ENCODE measurements around the gene CSRP1.

CSRP1 gene

DNA sequence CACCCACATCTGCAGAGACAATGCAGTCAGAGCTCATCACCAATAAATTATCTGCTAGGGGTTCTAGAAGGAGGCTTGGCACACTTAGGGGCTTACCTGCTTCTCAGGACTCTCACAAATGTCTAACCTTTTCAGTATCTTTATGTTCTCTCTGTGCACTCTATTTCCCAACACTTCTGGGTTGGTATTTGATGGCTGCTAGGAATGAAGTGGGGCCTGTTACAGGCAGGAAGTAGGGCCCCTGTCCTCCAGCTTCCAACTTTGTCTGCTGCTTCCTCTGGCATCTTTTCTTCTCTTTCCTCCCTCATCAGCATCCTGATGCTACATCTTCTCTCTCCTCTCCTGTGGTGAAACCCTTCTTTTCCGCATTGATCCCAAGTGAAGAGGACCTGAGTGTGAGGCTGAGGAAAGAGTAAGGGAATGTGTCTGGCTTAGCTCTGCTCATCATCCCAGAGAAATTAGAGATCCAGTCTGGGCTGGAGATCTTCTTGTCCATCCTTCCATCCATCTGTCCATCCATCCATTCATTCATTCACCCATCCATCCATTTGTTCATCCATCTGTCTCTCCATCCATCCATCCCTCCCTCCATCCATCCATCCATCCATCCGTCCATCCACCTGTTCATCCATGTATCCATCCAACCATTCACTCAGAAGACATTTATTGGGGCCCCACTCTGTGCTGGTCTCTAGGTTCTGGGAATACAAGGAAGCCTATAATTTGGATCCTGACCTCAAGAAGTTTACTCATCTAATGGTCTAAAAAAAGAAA, 2.9 kb upstream of the CSRP1 start:
- H3K9me3 ChIP-seq (ENCODE audit: insufficient read depth, low read depth, low read length): no peaks in the 10 kb centered on the region
- 87% methylated on average over 2 of the region's 2 CpGs for WGBS
- peaks cover 23% of the 10 kb centered on the region for H3K27me3 ChIP-seq (ENCODE audit: insufficient read depth, low read length)
- no peak overlapping the region for H3K4me3 ChIP-seq (ENCODE audit: low read length)
- no peaks in the 10 kb centered on the region for H3K36me3 ChIP-seq (ENCODE audit: insufficient read depth, low read length)
- peaks cover 20% of the 10 kb centered on the region for H3K4me1 ChIP-seq (ENCODE audit: insufficient read depth, low read length)
- no peak overlapping the region for H3K9ac ChIP-seq (ENCODE audit: low read depth, low read length)
- H3K27ac ChIP-seq (ENCODE audit: low read depth, low read length): no peak overlapping the region

GRCh38 chr1:201508809-201509208, 1.9 kb upstream of the CSRP1 start:
- no peaks in the 10 kb centered on the region for H3K36me3 ChIP-seq (ENCODE audit: insufficient read depth, low read length)
- no peak overlapping the region for H3K4me3 ChIP-seq (ENCODE audit: low read length)
- H3K27me3 ChIP-seq (ENCODE audit: insufficient read depth, low read length): peaks cover 23% of the 10 kb centered on the region
- no peaks in the 10 kb centered on the region for H3K9me3 ChIP-seq (ENCODE audit: insufficient read depth, low read depth, low read length)
- no peak overlapping the region for H3K27ac ChIP-seq (ENCODE audit: low read depth, low read length)
- H3K4me1 ChIP-seq (ENCODE audit: insufficient read depth, low read length): peaks cover 26% of the 10 kb centered on the region
- WGBS: 78% methylated on average over 2 of the region's 2 CpGs
- H3K9ac ChIP-seq (ENCODE audit: low read depth, low read length): no peak overlapping the region

DNA sequence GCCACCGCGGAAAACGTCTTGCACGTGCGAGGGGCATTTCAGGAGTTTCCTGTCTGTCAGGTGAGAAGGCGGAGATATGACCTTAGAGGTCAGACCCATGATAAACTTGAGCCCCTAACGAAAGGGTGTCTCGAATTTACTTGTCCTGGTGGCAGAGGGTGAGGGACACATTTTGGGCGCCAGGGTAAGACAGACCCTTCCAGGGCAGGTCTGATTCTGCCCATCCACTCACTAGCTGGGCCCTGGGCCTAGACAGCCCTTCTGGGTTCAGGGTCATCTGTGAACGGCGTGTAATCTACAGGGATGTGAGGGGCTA, 395 bp upstream of the CSRP1 start:
- WGBS: 93% methylated on average over 11 of the region's 11 CpGs
- H3K4me3 ChIP-seq (ENCODE audit: low read length): peak overlapping the region; percentile 37
- H3K9me3 ChIP-seq (ENCODE audit: insufficient read depth, low read depth, low read length): no peaks in the 10 kb centered on the region
- H3K9ac ChIP-seq (ENCODE audit: low read depth, low read length): no peak overlapping the region
- H3K36me3 ChIP-seq (ENCODE audit: insufficient read depth, low read length): no peaks in the 10 kb centered on the region
- peaks cover 23% of the 10 kb centered on the region for H3K27me3 ChIP-seq (ENCODE audit: insufficient read depth, low read length)
- no peak overlapping the region for H3K27ac ChIP-seq (ENCODE audit: low read depth, low read length)
- H3K4me1 ChIP-seq (ENCODE audit: insufficient read depth, low read length): peaks cover 38% of the 10 kb centered on the region

DNA sequence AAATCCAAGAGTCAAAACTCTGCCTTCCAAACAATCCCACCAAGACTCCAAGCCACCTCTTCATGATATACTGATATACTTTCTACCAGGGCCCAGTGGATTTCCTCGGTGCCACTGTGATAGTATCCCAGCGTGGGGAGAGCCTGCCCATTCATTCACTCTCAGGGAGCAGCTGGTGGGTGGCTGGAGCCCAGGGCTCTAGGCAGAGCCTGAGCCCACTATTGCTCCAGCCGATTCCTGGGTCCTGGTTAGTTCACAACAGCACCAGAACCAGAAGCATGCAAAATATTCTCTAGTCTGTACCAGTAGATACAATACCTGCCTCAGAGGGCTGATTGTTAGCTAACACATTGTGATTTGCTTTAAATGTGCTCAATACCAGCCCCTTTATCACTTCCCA, 831 bp downstream of the CSRP1 start:
- Histone ChIP-seq H3K9me3 (ENCODE audit: insufficient read depth, low read depth, low read length) (no peaks in the 10 kb centered on the region), H3K9ac (ENCODE audit: low read depth, low read length) (no peak overlapping the region), H3K27me3 (ENCODE audit: insufficient read depth, low read length) (peaks cover 23% of the 10 kb centered on the region), H3K27ac (ENCODE audit: low read depth, low read length) (no peak overlapping the region), H3K4me3 (ENCODE audit: low read length) (peak overlapping the region; percentile 37), H3K36me3 (ENCODE audit: insufficient read depth, low read length) (no peaks in the 10 kb centered on the region), H3K4me1 (ENCODE audit: insufficient read depth, low read length) (peaks cover 36% of the 10 kb centered on the region)
- 89% methylated on average over 3 of the region's 3 CpGs for WGBS

DNA sequence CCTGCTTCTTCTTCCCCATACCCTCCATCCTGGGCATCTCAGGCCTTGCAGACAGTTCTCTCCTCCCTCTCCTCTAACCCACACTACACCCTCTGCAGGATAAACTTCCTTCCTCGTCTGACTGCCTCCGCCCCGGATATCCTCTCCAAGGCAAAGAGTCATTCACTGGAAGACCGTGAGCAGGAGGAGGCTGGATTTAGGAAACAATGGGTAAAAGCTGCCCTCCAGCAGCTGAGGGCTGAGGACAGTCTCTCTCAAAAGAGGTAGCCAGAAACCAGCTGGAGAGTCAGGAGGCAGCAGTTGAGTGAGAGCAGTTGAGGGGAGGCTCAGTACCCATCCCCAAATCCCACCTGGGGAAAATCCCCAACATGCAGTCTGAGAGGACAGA, 1.4 kb downstream of the CSRP1 start:
- peaks cover 23% of the 10 kb centered on the region for H3K27me3 ChIP-seq (ENCODE audit: insufficient read depth, low read length)
- H3K9me3 ChIP-seq (ENCODE audit: insufficient read depth, low read depth, low read length): no peaks in the 10 kb centered on the region
- H3K9ac ChIP-seq (ENCODE audit: low read depth, low read length): no peak overlapping the region
- H3K4me1 ChIP-seq (ENCODE audit: insufficient read depth, low read length): peaks cover 41% of the 10 kb centered on the region
- WGBS: 50% methylated on average over 4 of the region's 4 CpGs
- no peaks in the 10 kb centered on the region for H3K36me3 ChIP-seq (ENCODE audit: insufficient read depth, low read length)
- no peak overlapping the region for H3K4me3 ChIP-seq (ENCODE audit: low read length)
- no peak overlapping the region for H3K27ac ChIP-seq (ENCODE audit: low read depth, low read length)

GRCh38 chr1:201504799-201505502, 2.0 kb downstream of the CSRP1 start:
- no peaks in the 10 kb centered on the region for H3K36me3 ChIP-seq (ENCODE audit: insufficient read depth, low read length)
- peaks cover 23% of the 10 kb centered on the region for H3K27me3 ChIP-seq (ENCODE audit: insufficient read depth, low read length)
- peaks cover 47% of the 10 kb centered on the region for H3K4me1 ChIP-seq (ENCODE audit: insufficient read depth, low read length)
- no peak overlapping the region; the same call in 1 of the 2 replicates for H3K27ac ChIP-seq (ENCODE audit: low read depth, low read length)
- no peak overlapping the region for H3K4me3 ChIP-seq (ENCODE audit: low read length)
- 89% methylated on average over 9 of the region's 9 CpGs for WGBS
- no peaks in the 10 kb centered on the region for H3K9me3 ChIP-seq (ENCODE audit: insufficient read depth, low read depth, low read length)
- no peak overlapping the region for H3K9ac ChIP-seq (ENCODE audit: low read depth, low read length)

- H3K4me3 ChIP-seq (ENCODE audit: low read length): no peak overlapping the region
- WGBS: 84% methylated on average over 3 of the region's 3 CpGs
- peak overlapping the region; percentile 47; the same call in 1 of the 2 replicates for H3K9ac ChIP-seq (ENCODE audit: low read depth, low read length)
- no peaks in the 10 kb centered on the region for H3K36me3 ChIP-seq (ENCODE audit: insufficient read depth, low read length)
- H3K27me3 ChIP-seq (ENCODE audit: insufficient read depth, low read length): peaks cover 23% of the 10 kb centered on the region
- no peaks in the 10 kb centered on the region for H3K9me3 ChIP-seq (ENCODE audit: insufficient read depth, low read depth, low read length)
- H3K27ac ChIP-seq (ENCODE audit: low read depth, low read length): peak overlapping the region; percentile 92
- H3K4me1 ChIP-seq (ENCODE audit: insufficient read depth, low read length): peaks cover 47% of the 10 kb centered on the region
These were observed 2.7 kb downstream of the CSRP1 start for GRCh38 chr1:201504179-201504631.

GRCh38 chr1:201503397-201504176, 3.3 kb downstream of the CSRP1 start:
- Histone ChIP-seq H3K9me3 (ENCODE audit: insufficient read depth, low read depth, low read length) (no peaks in the 10 kb centered on the region), H3K9ac (ENCODE audit: low read depth, low read length) (peak overlapping the region; percentile 47; the same call in 1 of the 2 replicates), H3K27ac (ENCODE audit: low read depth, low read length) (peak overlapping the region; percentile 92), H3K4me1 (ENCODE audit: insufficient read depth, low read length) (peaks cover 47% of the 10 kb centered on the region), H3K4me3 (ENCODE audit: low read length) (peak overlapping the region; percentile 6), H3K27me3 (ENCODE audit: insufficient read depth, low read length) (peaks cover 19% of the 10 kb centered on the region), H3K36me3 (ENCODE audit: insufficient read depth, low read length) (no peaks in the 10 kb centered on the region)
- 16% methylated on average over 13 of the region's 13 CpGs for WGBS

DNA sequence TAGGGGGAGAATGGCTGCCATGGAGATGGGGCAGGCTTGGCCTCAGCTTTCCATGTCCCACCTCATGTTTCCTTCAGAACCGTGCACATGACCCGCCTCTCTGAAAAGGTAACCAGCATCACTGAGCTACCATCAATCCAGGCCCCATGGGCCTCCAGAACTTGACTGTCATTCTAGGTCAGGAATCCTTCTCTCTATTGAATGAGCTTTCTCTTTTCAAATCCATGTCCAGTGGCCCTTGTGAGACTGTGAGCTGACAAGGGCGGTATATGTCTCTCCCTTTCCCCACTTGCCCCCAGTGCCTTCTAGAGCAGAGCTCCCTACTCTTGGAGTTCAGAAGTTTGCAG, 4.4 kb downstream of the CSRP1 start:
- H3K27me3 ChIP-seq (ENCODE audit: insufficient read depth, low read length): peaks cover 14% of the 10 kb centered on the region
- no peak overlapping the region for H3K4me3 ChIP-seq (ENCODE audit: low read length)
- no peaks in the 10 kb centered on the region for H3K9me3 ChIP-seq (ENCODE audit: insufficient read depth, low read depth, low read length)
- WGBS: 89% methylated on average over 3 of the region's 3 CpGs
- peaks cover 47% of the 10 kb centered on the region for H3K4me1 ChIP-seq (ENCODE audit: insufficient read depth, low read length)
- no peaks in the 10 kb centered on the region for H3K36me3 ChIP-seq (ENCODE audit: insufficient read depth, low read length)
- H3K9ac ChIP-seq (ENCODE audit: low read depth, low read length): no peak overlapping the region
- H3K27ac ChIP-seq (ENCODE audit: low read depth, low read length): peak overlapping the region; percentile 92; the same call in 1 of the 2 replicates

GRCh38 chr1:201501812-201502510, 5.0 kb downstream of the CSRP1 start:
- H3K36me3 ChIP-seq (ENCODE audit: insufficient read depth, low read length): no peaks in the 10 kb centered on the region
- H3K9ac ChIP-seq (ENCODE audit: low read depth, low read length): no peak overlapping the region
- 90% methylated on average over 9 of the region's 10 CpGs for WGBS
- peaks cover 9% of the 10 kb centered on the region for H3K27me3 ChIP-seq (ENCODE audit: insufficient read depth, low read length)
- H3K4me1 ChIP-seq (ENCODE audit: insufficient read depth, low read length): peaks cover 47% of the 10 kb centered on the region
- H3K9me3 ChIP-seq (ENCODE audit: insufficient read depth, low read depth, low read length): no peaks in the 10 kb centered on the region
- no peak overlapping the region for H3K4me3 ChIP-seq (ENCODE audit: low read length)
- H3K27ac ChIP-seq (ENCODE audit: low read depth, low read length): no peak overlapping the region; the same call in 1 of the 2 replicates

Measured in HUES64 (cell line).